A673 (cell line): Measurements from ENCODE around the gene DENND1A.

Source experiments
- EZH2 ChIP-seq: fragments of 200-600 bp; sonication (generic); IDR thresholded peaks from 2 replicates; pipeline ENCODE4 v1.6.1; 2017; ENCODE audit warnings: borderline replicate concordance, low read depth, mild to moderate bottlenecking, mixed read lengths, antibody characterized with exemption, low read length; ENCODE audit not compliant: poor library complexity, severe bottlenecking
- TF ChIP-seq, protein P1 (sequence below): fragments of 300-800, 200-600 bp; sonication (generic); conservative IDR thresholded peaks from 2 replicates; pipeline ENCODE4 v1.5.1; 2017; ENCODE audit warnings: low read depth, mild to moderate bottlenecking, antibody characterized with exemption, low read length, moderate library complexity, mixed read lengths

DNA sequence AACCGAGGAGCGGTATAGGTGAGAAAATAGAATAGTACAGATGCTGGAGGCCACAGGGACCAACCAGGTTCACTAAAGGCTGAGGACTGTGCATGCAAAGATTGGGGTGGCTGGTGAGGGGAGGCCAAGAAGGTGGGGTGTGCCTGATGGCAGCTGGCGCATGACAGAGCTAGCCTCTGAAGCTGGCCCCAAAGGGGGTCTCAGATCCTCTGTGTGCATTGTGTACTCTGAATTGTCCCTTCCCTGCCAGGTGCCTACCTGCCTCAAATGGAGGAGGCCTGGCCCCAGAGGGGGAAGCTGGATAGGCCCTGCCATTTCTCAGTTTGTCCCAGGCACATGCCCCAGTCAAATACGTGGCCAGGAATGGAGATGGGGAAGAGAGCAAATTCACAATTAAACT lies 510.8 kb downstream of the DENND1A start:
- TF ChIP-seq EZH2 = no peak
- TF ChIP-seq, protein P1, sequence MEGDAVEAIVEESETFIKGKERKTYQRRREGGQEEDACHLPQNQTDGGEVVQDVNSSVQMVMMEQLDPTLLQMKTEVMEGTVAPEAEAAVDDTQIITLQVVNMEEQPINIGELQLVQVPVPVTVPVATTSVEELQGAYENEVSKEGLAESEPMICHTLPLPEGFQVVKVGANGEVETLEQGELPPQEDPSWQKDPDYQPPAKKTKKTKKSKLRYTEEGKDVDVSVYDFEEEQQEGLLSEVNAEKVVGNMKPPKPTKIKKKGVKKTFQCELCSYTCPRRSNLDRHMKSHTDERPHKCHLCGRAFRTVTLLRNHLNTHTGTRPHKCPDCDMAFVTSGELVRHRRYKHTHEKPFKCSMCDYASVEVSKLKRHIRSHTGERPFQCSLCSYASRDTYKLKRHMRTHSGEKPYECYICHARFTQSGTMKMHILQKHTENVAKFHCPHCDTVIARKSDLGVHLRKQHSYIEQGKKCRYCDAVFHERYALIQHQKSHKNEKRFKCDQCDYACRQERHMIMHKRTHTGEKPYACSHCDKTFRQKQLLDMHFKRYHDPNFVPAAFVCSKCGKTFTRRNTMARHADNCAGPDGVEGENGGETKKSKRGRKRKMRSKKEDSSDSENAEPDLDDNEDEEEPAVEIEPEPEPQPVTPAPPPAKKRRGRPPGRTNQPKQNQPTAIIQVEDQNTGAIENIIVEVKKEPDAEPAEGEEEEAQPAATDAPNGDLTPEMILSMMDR = no peak
